HUES48 (cell line): ENCODE results near the gene OR56A1.
"Not testable (repeated sequence)": the region's sequence is repeated elsewhere in the genome, so short reads cannot be mapped to it uniquely, and the experiment has no call there.

Source experiments
- H3K27ac ChIP-seq: one replicate; pipeline ENCODE4 v1.7.0; 2013; ENCODE audit warnings: low read depth, low read length, inconsistent platforms
- H3K27me3 ChIP-seq: 2 replicates; pipeline ENCODE4 v1.6.1; 2013; ENCODE audit warnings: mild to moderate bottlenecking, low read length; ENCODE audit not compliant: control insufficient read depth, insufficient read depth
- H3K36me3 ChIP-seq: 2 replicates; pipeline ENCODE4 v1.6.1; 2013; ENCODE audit warnings: low read length; ENCODE audit not compliant: control insufficient read depth, insufficient read depth
- H3K4me1 ChIP-seq: 2 replicates; pipeline ENCODE4 v1.6.1; 2013; ENCODE audit warnings: mild to moderate bottlenecking, low read length; ENCODE audit not compliant: control insufficient read depth, insufficient read depth
- H3K4me3 ChIP-seq: 2 replicates; pipeline ENCODE4 v1.5.1; 2013; ENCODE audit warnings: mild to moderate bottlenecking, low read depth, low read length
- H3K9ac ChIP-seq: 2 replicates; pipeline ENCODE4 v1.6.1; 2013; ENCODE audit warnings: mild to moderate bottlenecking, low read depth, low read length, moderate library complexity
- H3K9me3 ChIP-seq: 2 replicates; pipeline ENCODE4 v1.6.1; 2013; ENCODE audit warnings: low read length; ENCODE audit not compliant: control insufficient read depth, insufficient read depth

Gene OR56A1, protein sequence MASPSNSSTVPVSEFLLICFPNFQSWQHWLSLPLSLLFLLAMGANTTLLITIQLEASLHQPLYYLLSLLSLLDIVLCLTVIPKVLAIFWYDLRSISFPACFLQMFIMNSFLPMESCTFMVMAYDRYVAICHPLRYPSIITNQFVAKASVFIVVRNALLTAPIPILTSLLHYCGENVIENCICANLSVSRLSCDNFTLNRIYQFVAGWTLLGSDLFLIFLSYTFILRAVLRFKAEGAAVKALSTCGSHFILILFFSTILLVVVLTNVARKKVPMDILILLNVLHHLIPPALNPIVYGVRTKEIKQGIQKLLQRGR

DNA sequence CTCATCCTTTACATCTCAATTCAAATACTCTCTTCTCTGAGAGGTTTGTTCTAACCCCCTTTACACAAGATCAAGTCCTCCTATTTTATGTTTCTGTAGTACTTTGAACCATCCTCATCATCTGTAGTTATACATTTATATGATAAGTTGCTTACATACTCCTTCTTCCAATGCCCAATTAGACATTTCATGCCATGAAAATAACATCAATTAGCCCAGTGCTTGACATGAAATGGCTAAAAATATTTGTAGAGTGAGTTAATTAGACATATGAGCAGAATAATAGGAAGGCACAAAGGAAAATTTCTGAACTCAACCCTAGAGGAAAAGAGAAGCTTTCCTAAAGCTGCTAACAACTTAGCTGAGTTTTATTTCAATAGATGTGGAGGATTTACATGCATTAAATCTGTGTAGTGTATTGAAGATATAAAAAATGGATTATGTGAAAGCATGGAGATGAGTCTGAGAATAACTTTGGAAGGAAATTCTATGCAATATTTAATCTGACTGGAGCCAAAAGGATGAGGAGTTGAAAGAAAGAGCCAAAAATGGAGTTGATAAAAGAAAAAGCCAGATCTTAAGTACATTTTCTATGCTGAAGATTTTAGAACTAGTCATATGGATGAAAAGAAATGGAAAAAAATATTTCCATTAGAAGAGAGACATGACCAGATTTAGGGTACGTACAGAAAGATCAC is at the start of gene OR56A1:
Gene OR56A1 (minus strand): TSS at position 51 of the 698 bp plus-strand sequence. CDS start 3,066 bp downstream, outside the sequence.
- H3K27ac ChIP-seq = no peak within 1 kb of the TSS
- no peaks in the 10 kb centered on the region for H3K27me3 ChIP-seq
- no peaks in the 10 kb centered on the region for H3K36me3 ChIP-seq
- no peak within 1 kb of the TSS for H3K9ac ChIP-seq
- no peak within 1 kb of the TSS for H3K4me3 ChIP-seq
- no peaks in the 10 kb centered on the region for H3K4me1 ChIP-seq
- no peaks in the 10 kb centered on the region for H3K9me3 ChIP-seq

DNA sequence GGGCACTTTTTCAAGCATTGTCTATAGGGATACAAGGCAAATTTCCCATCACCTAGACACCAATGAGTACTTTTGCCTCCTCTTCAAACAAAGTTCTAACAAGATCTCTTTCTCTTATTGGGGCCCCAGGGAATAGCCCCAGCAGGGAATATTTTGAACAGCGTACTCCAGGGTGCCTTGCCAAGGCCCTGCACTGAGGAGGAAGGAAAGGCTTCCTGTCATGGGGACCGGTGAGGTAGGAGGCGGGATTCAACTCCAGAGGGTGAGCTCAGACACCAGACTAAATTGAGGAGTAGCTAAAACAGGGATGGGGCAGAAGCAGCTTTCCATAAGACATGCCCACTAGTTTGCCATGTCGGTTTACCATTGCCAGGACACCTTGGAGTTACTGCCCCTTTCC is 48.9 kb upstream of the OR56A1 start:
- Histone ChIP-seq H3K27ac (no peak overlapping the region), H3K36me3 (no peaks in the 10 kb centered on the region), H3K4me3 (no peak overlapping the region), H3K9ac (no peak overlapping the region), H3K27me3 (no peaks in the 10 kb centered on the region), H3K9me3 (peaks cover 14% of the 10 kb centered on the region), H3K4me1 (no peaks in the 10 kb centered on the region)

DNA sequence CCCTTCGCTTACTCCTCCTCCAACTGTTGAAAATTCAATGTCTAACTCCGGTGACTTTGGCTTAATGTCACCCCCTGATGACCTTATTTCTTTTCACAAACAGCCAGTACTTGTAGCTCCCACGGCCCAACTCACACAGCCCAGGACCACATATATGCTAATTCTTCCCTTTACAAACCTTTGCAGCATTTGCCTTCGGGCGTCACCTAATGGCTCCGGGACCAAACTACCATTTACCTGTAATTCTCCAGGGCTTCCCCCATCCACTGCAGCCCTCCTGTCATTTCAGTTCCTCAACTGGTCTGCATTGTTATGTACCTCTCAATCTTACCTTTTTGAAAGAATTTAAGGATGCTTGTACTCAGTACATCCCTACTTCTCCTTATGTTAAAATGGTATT is 47.2 kb upstream of the OR56A1 start:
- Histone ChIP-seq H3K27me3 (no peaks in the 10 kb centered on the region), H3K36me3 (no peaks in the 10 kb centered on the region), H3K4me1 (no peaks in the 10 kb centered on the region), H3K27ac (no peak overlapping the region), H3K4me3 (no peak overlapping the region), H3K9ac (no peak overlapping the region), H3K9me3 (peaks cover 14% of the 10 kb centered on the region)

DNA sequence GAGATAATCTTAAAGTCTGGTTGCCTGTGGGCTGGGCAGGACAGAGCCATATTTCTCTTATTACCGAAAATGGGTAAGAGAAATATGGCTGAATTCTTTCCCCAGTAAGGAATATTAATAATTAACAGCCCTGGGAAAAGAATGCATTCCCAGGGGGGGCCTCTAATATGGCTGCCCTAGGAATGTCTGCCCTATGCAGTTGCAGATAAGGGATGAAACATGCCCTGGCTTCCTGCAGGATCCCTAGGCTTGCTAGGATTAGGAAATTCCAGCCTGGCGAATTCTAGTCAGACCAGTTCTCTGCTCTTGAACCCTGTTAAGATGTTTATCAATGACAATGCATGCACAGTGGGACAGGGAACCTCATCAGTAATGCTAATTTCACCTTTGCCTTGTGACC is 45.9 kb upstream of the OR56A1 start:
- not testable (repeated sequence) for H3K4me3 ChIP-seq, H3K9ac ChIP-seq, H3K36me3 ChIP-seq, H3K27me3 ChIP-seq, H3K4me1 ChIP-seq, H3K27ac ChIP-seq
- peaks cover 14% of the 10 kb centered on the region for H3K9me3 ChIP-seq

DNA sequence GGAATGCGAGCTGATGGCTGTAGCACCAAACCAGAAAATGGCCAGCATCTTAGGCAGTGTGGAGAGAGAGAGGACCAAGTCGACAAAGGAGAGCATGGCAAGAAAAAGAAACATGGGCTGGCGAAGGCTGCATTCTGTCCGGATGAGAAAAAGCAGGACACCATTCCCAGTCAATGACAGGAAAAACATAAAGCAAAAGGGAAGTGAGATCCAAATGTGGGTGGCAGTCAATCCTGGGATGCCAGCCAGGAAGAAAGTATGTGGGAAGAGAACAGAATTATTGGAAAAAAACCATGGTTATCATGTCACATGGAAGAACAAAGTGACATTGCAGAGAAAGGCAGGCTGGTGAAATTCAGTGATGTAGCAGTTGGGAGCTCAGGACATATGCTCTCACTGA is 36.9 kb upstream of the OR56A1 start:
- no peak overlapping the region for H3K9ac ChIP-seq
- no peak overlapping the region for H3K27ac ChIP-seq
- no peaks in the 10 kb centered on the region for H3K27me3 ChIP-seq
- no peaks in the 10 kb centered on the region for H3K9me3 ChIP-seq
- H3K36me3 ChIP-seq = no peaks in the 10 kb centered on the region
- H3K4me1 ChIP-seq = peaks cover 10% of the 10 kb centered on the region
- H3K4me3 ChIP-seq = no peak overlapping the region

DNA sequence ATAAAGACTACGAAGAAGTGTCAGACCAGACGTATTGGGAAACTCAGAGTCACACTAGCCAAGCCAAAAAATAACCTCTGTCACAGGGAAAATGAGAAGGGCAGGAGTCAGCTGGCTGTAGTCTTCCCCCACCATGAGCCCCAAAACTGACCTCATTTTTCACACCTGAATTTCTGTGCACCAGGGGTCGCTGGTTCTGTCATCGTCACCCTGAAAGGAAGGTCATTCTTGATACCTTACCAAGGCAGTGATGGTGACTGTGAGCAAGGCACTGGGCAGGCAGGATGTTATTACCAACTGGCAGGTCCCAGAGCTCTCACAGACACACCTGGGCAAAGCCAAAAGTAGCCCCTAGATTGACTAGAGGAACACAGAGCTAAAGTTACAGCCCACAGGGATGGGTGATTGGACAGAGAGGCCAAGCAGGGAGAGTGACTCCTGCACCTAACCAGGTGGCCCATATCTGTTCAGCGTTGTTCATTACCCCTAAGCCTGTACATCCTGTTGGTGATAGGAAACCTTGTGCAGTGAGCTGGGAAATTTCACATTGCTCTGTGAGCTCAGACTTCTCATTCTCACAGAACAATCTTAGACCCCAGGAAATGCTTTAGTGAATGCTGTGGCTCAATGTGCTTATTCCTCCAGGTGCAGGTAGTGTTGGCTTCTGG is 32.3 kb upstream of the OR56A1 start:
- Histone ChIP-seq H3K36me3 (no peaks in the 10 kb centered on the region), H3K9ac (no peak overlapping the region), H3K4me1 (no peaks in the 10 kb centered on the region), H3K9me3 (no peaks in the 10 kb centered on the region), H3K27me3 (no peaks in the 10 kb centered on the region), H3K4me3 (no peak overlapping the region), H3K27ac (no peak overlapping the region)

DNA sequence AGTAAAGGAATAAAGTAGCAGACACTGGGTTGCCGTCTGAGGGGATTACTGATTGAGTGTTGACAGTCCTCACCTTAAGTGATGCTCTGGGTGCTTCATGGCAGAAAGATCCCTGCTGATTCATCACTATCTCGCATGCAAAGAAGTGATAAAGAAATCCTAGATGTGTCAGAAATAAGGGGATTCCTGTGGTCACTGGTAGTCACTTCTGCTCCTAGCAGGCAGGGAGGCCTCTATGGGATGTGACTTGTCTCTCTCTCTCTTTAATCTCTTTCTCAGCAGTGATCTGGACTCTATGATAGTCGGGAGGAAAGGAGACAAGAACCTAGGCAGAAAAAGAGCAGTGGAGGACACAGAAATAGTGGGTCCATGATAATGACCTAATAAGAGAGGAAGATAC is 30.9 kb upstream of the OR56A1 start:
- no peaks in the 10 kb centered on the region for H3K4me1 ChIP-seq
- H3K27me3 ChIP-seq = no peaks in the 10 kb centered on the region
- no peak overlapping the region for H3K9ac ChIP-seq
- H3K27ac ChIP-seq = no peak overlapping the region
- H3K9me3 ChIP-seq = no peaks in the 10 kb centered on the region
- H3K4me3 ChIP-seq = no peak overlapping the region
- H3K36me3 ChIP-seq = no peaks in the 10 kb centered on the region

DNA sequence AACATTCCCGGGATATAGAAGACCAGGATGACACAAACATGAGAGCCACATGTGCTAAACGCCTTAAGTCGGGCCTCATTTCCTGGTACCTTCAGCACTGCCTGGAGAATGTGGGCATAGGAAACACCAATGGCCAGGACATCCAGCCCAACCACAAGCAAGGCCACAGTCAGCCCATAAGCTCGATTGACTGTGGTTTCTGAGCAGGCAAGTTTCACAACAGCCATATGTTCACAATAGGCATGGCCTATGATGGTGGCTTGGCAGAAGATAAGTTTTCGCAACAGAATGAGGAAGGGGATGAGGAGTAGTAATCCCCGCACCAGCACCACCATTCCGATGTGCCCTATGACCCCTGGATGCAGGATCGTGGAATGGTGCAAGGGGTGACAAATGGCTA is 26.9 kb upstream of the OR56A1 start:
- Histone ChIP-seq H3K4me1 (no peaks in the 10 kb centered on the region), H3K4me3 (no peak overlapping the region), H3K36me3 (no peaks in the 10 kb centered on the region), H3K9me3 (no peaks in the 10 kb centered on the region), H3K9ac (no peak overlapping the region), H3K27me3 (no peaks in the 10 kb centered on the region), H3K27ac (no peak overlapping the region)

DNA sequence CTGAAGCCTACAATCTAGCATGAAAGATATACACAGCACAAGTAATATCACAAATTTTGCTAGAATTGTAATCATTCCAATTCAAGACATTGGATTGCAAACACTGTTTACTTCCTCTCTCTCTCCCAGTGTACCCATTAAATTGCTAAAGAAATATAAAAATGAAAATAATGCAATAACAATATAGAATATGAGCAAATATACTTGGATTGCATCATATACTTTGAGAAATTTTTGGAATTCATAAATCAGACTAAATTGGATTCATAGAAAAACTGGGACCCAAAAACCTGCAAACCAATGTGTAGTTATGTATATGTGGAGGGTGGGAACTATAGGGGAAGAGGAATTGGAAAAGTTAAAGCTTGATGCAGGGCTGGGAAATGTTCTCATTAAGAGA is 25.0 kb upstream of the OR56A1 start:
- Histone ChIP-seq H3K9ac (no peak overlapping the region), H3K4me3 (no peak overlapping the region)

DNA sequence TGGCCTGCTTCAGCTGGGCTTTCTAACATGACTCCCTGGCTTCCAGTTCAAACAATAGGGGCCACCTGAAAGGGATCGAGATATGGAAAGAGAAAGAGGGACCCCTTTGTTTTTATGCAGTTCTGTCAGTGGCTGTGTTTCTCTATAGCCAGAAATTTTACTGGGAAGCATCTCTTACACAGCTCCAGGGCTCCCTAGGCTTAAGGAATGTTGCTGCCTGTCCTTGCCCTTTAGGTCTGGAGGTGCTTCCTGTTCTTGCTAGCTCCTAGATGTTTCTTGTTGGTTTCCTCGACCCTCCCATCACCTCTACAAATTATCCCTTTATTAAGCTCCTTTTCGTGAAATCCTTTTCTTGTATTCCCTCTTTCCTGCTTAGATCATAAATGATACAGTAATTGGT is 21.8 kb upstream of the OR56A1 start:
- no peak overlapping the region for H3K9ac ChIP-seq
- H3K4me3 ChIP-seq = no peak overlapping the region
- H3K27ac ChIP-seq = no peak overlapping the region
- H3K9me3 ChIP-seq = no peaks in the 10 kb centered on the region
- no peaks in the 10 kb centered on the region for H3K36me3 ChIP-seq
- no peaks in the 10 kb centered on the region for H3K27me3 ChIP-seq
- peaks cover 7% of the 10 kb centered on the region for H3K4me1 ChIP-seq

More for the DNA sequence above, 25.0 kb upstream of the OR56A1 start:
- Histone ChIP-seq H3K9me3 (no peaks in the 10 kb centered on the region), H3K36me3 (no peaks in the 10 kb centered on the region), H3K27ac (no peak overlapping the region), H3K4me1 (no peaks in the 10 kb centered on the region), H3K27me3 (no peaks in the 10 kb centered on the region)

DNA sequence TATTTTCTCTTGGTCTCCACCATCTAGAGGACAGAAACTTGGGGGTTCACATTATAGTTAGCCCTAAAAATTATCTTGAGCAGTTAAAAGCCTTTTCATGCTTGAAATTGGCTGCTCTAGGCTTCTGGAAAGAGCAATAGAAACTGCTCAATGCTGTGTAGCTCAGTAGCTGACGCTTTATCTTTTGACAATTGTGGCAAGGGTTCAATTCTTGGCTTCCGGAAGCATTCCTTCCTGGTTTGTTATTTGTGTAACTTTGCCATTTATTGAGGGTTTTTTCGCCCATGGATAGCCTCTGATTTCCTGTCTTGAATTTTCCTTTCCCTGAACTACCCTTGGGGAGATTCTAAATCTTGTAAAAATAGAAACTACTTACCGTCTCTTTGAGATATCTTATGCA is 10.3 kb upstream of the OR56A1 start:
- no peak overlapping the region for H3K9ac ChIP-seq
- no peaks in the 10 kb centered on the region for H3K27me3 ChIP-seq
- H3K36me3 ChIP-seq = no peaks in the 10 kb centered on the region
- H3K4me3 ChIP-seq = no peak overlapping the region
- no peaks in the 10 kb centered on the region for H3K9me3 ChIP-seq
- no peaks in the 10 kb centered on the region for H3K4me1 ChIP-seq
- no peak overlapping the region for H3K27ac ChIP-seq
